HG03175 (cell line): ENCODE measurements around the gene TLNRD1.
"Not testable (repeated sequence)": the region's sequence is repeated elsewhere in the genome, so short reads cannot be mapped to it uniquely, and the experiment has no call there.

Experiments used
- ATAC-seq: cut with Tn5 transposase; IDR thresholded peaks from one replicate; pipeline ENCODE4 v1.9.1; 2021; ENCODE audit warnings: mild to moderate bottlenecking, moderate library complexity; ENCODE audit not compliant: unreplicated experiment

The TLNRD1 gene

GRCh38 chr15:81000624-81001151, at the start of gene TLNRD1:
Gene TLNRD1, plus strand, starts transcription at chr15:81000923. Its CDS starts 1,349 bp downstream, at chr15:81002272.
- ATAC-seq: peak; percentile 56

GRCh38 chr15:80951941-80952340, 48.8 kb upstream of the TLNRD1 start:
- no peak for ATAC-seq

DNA sequence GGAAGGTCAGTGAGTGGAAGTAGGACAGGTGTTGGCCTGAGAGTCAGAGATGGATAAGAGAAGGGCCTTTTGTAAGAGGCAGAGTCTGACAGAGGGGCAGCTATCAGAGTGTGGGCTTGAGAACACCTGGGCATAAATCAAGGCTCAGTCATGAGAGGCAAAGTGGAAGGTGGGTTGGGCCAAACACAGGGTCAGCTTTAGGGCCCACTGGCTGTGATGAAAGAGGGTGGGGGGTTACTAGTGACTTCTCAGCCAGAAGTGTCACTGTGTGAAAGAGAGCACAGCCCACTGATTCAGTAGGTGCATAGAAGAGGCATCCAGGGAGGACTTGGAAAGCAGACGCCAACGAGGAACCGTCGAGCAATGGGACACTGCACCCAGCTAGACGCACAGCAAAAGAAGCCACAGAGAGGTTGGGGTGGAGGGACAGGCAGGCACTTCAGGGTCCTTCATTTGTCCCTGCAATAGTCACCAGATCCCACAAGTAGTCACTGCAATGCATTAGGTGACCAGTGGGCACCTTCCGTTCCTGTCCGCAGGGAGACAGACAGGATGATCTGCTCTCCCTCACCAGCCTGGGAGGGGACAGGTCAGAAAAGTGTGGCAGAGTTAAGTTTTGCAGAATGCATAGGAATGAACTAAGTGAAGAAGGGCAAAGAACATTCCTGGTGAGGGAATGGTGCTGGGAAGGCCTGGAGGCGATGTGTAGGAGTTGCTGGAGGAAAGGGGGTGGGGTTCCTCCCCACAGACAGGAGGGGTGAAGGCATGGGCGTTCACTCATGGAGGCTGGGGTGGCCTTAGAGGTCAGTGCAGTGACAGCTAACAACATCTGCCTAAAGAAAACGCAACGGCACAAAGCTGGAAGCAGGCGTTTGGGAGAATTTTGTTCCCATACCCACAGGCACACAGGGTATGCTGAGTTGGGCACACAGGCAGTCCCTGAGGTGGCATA, 47.4 kb upstream of the TLNRD1 start:
- no peak for ATAC-seq

- no peak for ATAC-seq
Observed at GRCh38 chr15:80953953-80954778, 46.6 kb upstream of the TLNRD1 start.

- ATAC-seq: not testable (repeated sequence)
Observed at GRCh38 chr15:80955571-80956452, 44.9 kb upstream of the TLNRD1 start.

GRCh38 chr15:80957556-80957955, 43.2 kb upstream of the TLNRD1 start:
- no peak for ATAC-seq

DNA sequence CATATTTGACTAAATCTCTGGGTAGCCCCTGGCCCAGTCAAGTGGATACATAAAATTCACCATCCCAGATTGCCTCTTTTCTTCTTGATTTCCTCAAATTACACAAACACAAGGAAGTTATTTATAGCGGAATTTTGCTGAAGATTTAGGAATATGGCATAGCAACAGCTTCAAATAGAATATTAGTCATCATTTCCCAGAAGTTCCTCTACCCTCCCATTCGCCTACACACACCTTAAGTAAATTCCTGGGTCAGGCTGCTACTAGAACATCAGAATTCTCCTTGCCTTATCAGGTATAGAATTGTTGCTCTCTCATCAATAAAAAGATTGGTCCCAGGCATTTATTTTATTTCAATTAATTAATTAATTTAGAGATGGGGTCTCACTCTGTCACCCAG, 42.7 kb upstream of the TLNRD1 start:
- ATAC-seq: no peak

DNA sequence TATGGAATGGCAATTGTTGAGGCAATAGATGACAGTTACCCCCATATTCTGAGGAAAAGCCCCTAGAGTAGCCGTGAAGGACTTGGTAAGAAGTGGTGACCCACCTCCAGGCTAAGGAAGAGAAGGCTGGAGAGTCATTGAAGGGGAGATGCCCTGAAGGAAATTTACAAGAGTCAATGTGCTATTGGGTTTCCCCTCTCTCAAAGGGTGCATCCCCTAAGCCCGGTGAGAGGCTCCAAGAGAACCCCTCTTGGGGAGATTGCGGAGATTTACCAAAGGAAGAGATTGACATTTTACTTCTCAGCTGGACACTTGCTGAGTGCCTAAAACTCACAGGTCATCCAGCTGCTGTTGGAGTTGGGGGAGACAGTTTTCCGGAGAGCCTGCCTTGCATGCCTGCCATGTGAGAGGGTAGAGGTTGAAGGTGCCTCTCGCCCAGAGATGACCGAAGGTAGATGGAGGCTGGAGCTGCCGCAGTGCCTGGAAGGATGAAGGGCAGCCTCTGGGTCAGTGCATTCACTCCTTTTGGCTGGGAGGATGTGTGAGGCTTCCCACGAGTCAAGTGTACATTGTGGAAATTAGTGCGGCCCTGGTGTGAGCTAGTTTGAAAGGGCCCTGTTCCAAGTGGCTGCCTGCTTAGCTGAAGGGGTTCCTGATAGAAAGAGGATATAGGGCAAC, 41.8 kb upstream of the TLNRD1 start:
- ATAC-seq: no peak

DNA sequence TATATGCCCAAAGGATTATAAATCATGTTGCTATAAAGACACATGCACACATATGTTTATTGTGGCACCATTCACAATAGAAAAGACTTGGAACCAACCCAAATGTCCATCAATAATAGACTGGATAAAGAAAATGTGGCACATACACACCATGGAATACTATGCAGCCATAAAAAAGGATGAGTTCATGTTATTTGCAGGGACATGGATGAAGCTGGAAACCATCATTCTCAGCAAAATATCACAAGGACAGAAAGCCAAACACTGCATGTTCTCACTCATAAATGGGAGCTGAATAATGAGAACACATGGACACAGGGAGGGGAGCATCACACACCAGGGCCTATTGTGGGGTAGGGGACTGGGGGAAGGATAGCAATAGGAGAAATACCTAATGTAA, 35.3 kb upstream of the TLNRD1 start:
- ATAC-seq: not testable (repeated sequence)

DNA sequence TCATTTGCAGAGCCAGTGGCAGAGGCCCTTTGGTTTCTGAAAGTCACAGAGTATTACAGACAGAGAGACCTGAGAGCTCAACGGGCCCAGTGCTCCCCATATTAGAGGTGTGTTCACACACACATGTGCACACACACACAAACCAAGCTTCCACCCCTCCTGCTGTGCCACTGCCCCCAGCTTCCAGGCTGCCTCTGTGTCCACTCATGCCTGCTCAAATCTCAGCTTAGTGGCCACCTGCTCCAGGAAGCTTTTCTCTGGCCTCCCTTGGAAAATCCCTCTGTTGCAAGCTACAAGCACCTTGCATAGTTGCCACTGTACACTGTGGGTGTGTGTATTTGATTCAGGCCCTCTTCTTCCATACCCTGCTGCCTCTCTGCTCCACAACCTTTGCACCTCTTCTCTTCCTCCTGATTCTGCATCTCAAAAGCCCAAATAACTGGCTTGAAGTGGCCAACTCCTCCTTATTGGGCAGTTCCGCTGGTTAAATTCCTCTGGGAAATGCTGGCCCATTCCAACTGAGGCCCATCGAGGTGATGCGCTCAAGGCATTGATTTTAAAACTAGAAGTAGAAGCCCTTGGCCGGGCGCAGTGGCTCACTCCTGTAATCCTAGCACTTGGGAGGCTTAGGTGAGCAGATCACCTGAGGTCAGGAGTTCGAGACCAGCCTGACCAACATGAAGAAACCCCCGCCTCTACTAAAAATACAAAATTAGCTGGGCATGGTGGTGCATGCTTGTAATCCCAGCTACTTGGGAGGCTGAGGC, 34.1 kb upstream of the TLNRD1 start:
- ATAC-seq: no peak

DNA sequence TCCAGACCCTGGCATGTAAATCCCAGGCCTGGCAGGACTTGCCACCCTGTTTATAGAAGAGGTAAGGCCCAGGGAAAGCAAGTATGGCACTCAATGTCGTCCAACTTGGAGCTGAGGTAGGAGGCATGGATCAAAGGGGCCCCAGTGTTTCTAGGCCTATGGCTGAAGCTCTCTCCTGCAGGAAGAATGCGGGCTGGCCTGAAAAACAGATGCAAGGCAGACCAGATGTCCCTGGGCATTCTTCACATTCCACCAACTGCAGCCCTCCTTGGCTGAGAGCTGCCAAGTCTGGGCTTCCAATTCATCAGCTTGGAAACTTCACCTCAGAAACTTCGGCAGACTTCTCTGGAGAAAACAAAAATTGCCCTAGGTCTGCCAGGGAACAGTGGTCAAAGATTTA, 33.3 kb upstream of the TLNRD1 start:
- no peak for ATAC-seq

- no peak for ATAC-seq
Observed at GRCh38 chr15:80967991-80968510, 32.7 kb upstream of the TLNRD1 start.

- no peak for ATAC-seq
Observed at GRCh38 chr15:80969316-80969715, 31.4 kb upstream of the TLNRD1 start.

DNA sequence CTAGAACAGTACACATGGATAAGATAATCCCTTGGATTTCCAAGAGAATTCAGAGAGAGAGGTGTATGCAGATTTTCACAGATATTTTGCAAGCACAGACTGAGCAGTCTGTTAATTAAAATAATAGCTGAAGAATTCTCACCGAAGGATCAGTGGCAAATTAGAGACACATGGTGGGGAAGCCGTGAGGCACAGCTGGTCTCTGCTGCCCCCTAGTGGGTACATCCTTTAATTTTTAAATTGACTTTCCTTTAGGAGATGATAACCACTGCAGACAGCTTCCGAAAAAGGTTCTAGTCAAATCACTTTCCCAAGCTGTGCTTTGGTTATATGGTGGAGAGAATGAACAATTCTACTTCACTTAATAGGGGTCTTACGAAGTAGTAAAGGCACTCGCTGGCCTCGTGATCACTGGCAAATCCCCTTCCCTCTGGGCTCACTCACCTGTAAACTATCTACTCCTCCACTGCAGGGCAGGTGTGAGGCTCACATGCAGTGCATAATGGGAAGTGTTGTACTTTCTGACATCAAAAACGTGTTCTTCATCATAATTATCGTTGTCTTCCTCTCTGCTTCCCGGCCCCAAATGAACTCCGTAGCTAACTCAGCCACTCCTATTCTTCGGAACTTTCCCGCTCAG, 30.6 kb upstream of the TLNRD1 start:
- peak; percentile 67 for ATAC-seq

GRCh38 chr15:80970658-80971057, 30.1 kb upstream of the TLNRD1 start:
- no peak for ATAC-seq

DNA sequence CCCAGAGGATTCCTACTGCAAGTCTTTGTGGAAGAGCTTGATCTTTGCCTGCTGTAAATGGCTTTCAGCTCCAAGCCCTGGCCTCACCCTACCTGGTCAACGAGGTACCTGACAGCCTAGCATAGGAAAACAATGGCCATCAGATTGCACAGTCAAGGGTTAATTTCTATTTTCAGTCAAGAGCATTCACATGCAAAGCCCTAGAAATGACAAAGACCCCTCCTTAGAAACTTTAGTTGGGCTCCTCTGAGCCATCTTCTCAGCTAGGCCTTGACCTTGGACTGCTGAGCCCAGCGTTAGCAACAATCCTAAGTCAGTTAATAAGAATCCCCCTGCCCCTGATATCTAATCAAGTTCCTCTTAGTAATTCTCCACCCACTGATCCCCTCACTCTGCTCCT, 29.6 kb upstream of the TLNRD1 start:
- ATAC-seq: no peak

DNA sequence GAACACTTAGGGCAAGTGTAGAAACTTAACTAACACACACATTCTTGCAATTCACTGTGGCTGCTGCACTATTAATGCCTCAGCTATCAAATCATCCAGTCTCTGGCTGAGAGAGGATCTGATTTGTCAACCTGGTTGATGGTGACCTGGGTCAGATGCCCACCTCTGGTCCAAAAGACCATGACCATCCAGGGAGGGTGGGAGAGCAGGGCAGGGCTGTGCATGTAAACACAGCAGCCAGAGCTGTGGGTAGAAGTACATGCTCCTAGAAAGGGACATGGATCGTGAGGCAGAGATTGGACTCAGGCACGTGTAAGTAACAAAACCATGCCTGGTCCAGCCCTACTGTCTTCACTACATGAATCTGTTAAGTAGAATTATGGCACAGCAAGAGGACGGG, 28.4 kb upstream of the TLNRD1 start:
- ATAC-seq: no peak

DNA sequence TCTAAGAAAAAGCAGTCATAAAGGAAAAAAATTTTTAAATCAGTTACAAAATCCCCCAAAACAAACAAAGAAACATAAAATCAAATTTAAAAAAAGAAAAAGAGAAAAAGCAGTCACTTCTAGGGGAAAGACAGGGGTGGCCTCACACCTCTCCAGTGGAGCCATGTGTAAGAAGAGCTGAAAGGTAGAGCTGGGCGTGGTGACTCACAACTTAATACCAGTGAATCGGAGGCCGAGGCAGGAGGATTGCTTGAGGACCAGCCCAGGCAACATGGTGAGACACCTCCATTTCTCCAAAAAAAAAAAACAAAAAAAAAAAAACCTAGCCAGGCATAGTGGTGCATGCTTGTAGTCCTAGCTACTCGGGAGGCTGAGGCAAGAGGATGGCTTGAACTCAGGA, 25.8 kb upstream of the TLNRD1 start:
- no peak for ATAC-seq

GRCh38 chr15:80976851-80977250, 23.9 kb upstream of the TLNRD1 start:
- no peak for ATAC-seq
